Subcutaneous adipose tissue (tissue), 4 donors: ENCODE data around the gene PRR33. TPM values are rescaled to one million over a fixed set of nuclear protein-coding genes. Genes with fewer than 3 reads are reported as not detected.

ENCODE experiments used
- total RNA-seq, 4 donors: library from RNA; depleted of rRNA; stranded (reverse); fragments of >200 nt; gene quantifications; one replicate each; pipeline ENCODE4 v1.1.0, GENCODE V29; 2016
- TF ChIP-seq, protein P1 (sequence below): fragments of 450-650 bp; IDR thresholded peaks from one replicate; pipeline ENCODE4 v1.5.1; 2016; ENCODE audit warnings: low read depth, mild to moderate bottlenecking, control low read depth, antibody characterized with exemption, moderate library complexity

The PRR33 gene
- total RNA-seq, 4 donors from 2014 or later, result not detected

DNA sequence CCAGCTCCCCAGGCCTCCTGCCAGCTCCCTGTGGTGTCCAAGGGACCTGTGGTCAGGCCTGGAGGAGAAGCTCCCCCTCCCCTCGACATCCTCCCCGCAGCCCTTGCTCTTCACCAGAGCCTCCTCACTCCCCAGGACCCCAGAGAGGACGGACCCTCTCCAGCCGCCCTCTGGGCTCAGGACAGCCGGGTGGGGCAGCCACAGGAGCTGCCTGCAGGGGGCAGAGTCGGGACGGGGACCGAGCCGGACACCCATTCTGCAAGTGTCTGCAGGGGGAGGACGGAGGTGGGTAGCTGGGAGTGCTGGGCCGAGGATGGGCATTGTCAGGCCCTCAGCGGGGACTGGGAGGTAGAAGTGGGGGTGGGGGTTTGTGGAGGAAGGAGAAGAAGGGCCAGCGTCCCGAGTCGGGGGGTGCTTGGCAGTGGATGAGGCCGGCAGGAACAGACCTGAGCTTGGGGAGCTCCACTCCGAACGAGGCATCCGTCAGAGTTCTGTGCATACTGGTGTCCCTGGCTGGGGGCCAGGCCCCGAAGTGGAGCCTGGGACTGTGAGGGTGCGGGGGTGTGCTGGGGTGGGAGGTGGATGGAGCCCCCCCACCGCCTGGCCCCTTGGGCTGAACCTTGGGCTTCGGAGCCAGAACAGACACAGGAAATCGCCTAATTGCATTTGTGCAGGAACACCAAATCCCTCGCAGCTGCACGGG, 15.2 kb downstream of the PRR33 start:
- TF ChIP-seq, protein P1, sequence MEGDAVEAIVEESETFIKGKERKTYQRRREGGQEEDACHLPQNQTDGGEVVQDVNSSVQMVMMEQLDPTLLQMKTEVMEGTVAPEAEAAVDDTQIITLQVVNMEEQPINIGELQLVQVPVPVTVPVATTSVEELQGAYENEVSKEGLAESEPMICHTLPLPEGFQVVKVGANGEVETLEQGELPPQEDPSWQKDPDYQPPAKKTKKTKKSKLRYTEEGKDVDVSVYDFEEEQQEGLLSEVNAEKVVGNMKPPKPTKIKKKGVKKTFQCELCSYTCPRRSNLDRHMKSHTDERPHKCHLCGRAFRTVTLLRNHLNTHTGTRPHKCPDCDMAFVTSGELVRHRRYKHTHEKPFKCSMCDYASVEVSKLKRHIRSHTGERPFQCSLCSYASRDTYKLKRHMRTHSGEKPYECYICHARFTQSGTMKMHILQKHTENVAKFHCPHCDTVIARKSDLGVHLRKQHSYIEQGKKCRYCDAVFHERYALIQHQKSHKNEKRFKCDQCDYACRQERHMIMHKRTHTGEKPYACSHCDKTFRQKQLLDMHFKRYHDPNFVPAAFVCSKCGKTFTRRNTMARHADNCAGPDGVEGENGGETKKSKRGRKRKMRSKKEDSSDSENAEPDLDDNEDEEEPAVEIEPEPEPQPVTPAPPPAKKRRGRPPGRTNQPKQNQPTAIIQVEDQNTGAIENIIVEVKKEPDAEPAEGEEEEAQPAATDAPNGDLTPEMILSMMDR, result no peak

DNA sequence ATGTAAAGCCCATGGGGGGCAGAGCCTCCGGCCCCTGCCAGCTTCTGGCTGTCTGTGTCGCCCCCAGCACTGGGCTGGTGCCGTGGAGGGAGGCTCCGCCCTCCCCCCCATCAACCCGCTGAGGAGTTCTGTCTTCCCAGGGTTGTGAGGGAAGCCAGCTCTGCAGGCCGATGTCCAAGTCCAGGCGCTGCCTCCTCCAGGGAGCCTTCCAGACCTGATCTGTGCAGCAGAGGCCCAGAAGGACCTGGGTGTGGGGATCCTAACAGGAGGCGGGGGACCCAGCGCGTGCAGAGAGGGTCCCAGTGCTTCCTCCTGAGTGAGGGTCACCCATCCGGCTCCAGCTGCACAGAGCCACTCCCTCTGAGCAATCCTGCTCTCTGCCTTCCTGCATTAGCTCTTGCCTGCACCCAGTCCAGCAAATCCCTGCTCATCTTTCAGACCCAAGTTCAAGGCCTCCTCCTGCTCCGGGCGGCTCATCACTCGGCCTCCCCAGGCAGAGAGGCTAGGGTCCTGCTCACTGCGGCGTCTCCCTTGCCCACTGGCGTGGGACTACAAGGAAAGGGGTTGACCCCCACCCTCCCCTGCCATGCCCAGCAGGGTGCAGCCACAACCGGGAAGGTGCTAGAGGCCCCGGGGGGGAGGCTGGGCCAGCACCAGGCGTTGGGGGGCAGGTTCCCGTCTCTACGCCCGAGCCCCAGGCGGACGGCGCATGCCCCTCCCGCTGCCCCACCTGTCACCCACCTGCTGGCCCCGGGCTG, 16.4 kb downstream of the PRR33 start:
- TF ChIP-seq, protein P1, result no peak

DNA sequence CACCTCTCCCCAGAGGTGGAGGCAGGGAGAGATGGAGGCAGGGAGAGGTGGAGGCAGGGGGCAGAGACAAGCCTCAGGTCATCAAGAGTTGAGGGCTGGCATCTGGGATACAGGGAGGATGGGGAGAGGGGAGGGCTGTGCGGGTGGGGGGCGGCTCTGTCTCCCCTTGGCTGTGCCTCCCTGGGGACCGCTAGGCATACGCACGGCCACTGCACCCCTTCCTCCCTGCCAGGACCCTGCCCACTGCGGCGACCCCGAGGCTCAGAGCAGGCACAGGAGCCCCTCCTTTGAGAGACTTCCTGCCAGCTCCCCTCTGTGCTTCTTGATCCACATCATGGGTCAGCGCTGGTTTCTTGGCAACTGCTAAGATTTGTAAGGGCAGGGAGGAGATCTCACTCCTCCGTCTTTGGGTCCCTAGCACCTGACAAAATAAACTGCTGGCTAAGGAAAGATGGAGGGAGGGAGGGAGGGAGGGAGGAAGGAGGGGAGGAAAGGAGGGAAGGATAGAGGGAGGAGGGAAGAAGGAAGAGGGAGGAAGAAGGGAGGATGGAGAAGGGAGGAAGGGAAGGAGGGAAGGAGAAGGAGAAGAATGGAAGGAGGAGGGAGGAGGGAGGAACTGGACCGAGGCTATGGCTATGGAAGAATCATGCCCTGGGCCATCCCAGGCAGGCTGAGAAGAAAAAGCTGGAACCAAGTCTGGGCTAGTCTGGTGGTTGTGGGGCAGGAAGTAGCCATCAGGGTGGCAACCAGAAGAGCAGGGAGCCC, 18.5 kb downstream of the PRR33 start:
- TF ChIP-seq, protein P1, result no peak

DNA sequence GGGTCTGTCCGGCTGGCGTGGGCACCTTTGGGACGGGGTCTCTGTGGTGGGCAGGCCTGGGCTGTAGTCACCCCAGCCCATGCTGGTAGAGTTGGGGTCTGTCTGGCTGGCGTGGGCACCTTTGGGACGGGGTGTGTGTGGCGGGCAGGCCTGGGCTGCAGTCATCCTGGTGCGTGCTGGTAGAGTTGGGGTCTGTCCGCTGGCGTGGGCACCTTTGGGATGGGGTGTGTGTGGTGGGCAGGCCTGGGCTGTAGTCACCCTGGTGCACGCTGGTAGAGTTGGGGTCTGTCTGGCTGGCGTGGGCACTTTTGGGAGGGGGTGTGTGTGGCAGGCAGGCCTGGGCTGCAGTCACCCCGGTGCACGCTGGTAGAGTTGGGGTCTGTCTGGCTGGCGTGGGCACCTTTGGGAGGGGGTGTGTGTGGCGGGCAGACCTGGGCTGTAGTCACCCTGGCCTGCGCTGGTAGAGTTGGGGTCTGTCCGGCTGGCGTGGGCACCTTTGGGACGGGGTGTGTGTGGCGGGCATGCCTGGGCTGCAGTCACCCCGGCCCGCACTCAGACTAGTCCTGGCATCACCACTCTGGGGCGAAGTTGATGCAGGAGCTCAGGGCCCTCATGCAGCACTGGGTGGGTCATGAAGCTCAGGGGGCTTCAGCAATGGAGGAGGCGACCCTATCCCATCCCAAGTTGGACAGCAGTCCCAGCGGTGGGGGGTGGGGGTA, 19.3 kb downstream of the PRR33 start:
- TF ChIP-seq, protein P1, result no peak

DNA sequence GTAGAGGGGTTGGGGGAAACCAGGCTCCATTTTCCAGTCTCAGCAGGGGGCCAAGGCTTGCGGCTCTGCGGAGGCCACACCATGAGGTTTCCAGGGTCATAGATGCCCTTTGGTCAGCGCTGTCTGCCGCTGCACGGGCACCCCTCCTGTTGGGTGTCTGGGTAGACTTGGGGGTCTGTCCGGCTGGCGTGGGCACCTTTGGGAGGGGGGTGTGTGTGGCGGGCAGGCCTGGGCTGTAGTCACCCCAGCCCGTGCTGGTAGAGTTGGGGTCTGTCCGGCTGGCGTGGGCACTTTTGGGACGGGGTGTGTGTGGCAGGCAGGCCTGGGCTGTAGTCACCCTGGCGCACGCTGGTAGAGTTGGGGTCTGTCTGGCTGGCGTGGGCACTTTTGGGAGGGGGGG, 20.2 kb downstream of the PRR33 start:
- TF ChIP-seq, protein P1, result no peak

DNA sequence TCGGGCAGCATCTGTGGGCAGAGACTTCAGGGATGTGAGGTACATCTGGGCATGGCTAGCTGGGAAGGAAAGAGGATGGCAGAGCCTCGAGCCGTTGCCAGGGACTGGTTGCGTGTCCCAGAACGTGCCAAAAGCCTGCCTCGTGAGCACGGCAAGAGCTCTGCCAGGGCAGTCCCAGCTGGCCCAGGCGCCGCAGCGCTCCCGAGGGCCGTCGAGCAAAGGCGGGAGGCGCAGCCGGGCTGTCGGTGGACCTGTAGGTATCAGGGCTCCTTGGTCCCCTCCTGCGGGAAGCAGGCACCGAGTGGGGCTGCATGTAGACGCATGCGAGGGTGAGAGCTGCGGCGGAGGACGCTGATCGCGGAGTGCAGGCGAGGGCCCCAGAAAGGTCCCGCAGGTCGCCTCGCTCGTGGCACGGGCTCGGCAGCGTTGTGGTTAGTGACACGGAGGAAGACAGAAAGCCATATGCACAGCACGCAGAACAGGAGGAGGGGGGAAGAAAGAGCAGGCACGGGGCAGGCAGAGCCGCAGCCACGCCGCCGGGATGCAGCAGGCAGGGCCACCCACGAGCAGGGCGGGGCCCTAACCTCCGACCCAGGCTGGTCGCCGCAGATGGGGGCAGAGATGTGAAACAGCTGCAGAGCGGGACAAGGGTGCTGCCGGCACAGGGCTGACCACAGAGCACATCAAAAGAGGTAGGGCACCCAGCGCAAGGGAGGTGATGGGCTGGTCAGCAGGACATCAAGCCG, 20.8 kb downstream of the PRR33 start:
- TF ChIP-seq, protein P1, result no peak
